Measurements from ENCODE around the gene NPEPL1.

NPEPL1 gene

DNA sequence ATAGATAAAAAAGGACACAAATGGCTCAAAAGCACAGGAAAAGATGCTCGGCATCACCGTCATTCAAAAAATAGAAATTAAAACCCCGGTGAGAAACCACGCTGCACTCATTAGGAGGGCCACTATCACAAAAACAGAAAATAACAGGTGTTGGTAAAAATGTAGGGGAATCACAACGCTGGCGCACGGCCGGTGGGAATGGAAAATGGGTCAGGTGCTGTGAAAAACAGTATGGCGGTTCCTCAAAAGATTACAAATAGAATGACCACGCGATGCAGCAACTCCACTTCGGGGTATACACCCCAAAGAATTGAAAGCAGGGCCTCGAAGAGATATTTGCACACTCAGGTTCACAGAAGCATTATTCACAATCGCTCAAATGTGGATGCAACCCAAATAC lies 28.3 kb downstream of the NPEPL1 start:
- 91% methylated on average over 14 of the region's 14 CpGs for WGBS
- Histone ChIP-seq H4K91ac (ENCODE audit: low read length) (no peak overlapping the region), H2BK120ac (ENCODE audit: low read depth, low read length) (no peak overlapping the region), H2AFZ (ENCODE audit: low read depth, low read length) (no peak overlapping the region), H2BK15ac (ENCODE audit: low read depth, poor library complexity, severe bottlenecking) (no peak overlapping the region), H2BK12ac (ENCODE audit: low read length in 2 of 2) (no peak overlapping the region), H3K4ac (ENCODE audit: low read depth in 1 of 2, low read length in 2 of 2) (no peak overlapping the region), H3K36me3 (ENCODE audit: control insufficient read depth in 1 of 2, insufficient read depth in 2 of 2, low read depth in 1 of 2, low read length in 2 of 2) (no peaks in the 10 kb centered on the region), H2BK5ac (ENCODE audit: low read depth, low read length, poor library complexity, severe bottlenecking) (no peak overlapping the region), H3K18ac (ENCODE audit: low read depth in 1 of 2, low read length in 2 of 2) (no peak overlapping the region), H3K14ac (ENCODE audit: low read length in 2 of 2) (no peak overlapping the region), H3K4me1 (ENCODE audit: control insufficient read depth, insufficient read depth, low read depth, low read length) (peaks cover 16% of the 10 kb centered on the region), H3K23ac (ENCODE audit: low read length in 2 of 2) (no peak overlapping the region), H3K27me3 (ENCODE audit: control insufficient read depth in 1 of 2, insufficient read depth in 1 of 2, low read length in 2 of 2) (peaks cover 34 to 44% of the 10 kb centered on the region in 2 experiments), H3K4me3 (ENCODE audit: insufficient read depth in 1 of 2, low read depth in 1 of 2, low read length in 2 of 2) (no peak overlapping the region), H4K8ac (ENCODE audit: low read length) (no peak overlapping the region), H3K79me1 (replicated peaks; ENCODE audit: low read length, poor library complexity, severe bottlenecking) (no peaks in the 10 kb centered on the region), H3K9ac (ENCODE audit: low read length) (no peak overlapping the region), H3K4me2 (ENCODE audit: low read length, poor library complexity, severe bottlenecking) (no peak overlapping the region), H3K9me3 (ENCODE audit: control insufficient read depth, low read length) (no peaks in the 10 kb centered on the region), H3K27ac (ENCODE audit: low read length, poor library complexity, severe bottlenecking) (no peak overlapping the region), H2AK5ac (ENCODE audit: low read length, severe bottlenecking) (no peak overlapping the region)
- DNase-seq = no peak

DNA sequence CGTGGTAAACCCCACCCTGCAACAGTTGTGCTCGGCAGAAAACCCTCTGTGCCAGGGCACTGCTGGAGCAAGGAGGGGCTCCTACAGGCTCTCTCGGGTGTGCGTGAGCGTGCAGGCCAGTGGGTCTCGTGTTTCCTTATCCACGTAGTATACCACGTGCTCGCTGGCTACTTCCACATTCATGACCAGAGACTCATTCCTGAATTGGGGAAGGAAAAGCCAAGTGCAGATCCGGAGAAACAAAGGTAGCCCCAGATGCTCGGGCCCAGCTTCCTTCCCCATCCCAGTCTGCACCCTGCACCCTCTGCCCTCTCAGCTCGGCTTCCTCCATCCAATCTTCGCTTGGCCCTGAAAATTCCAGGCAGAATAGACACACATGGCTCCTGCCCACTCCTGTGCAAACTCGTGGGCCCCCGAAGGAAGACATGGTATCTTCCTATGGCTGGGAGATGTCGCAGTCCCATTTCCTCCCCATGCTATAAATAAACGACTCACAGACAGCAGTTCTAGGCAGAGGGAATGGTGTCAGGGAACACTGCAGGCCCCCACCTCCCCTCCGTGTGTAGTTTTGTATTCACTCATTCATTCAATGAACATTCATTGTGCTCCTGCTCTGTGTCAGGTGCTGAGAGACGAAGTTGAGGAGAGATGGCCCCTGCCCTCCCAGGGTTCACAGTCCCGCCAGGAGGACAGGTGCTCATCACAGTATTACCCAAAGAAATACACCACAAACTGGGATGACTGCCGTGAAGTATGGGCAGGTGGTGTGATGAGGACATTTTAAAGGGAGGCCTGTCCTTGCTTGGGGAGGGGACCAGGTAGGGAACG lies 29.6 kb downstream of the NPEPL1 start:
- H3K36me3 ChIP-seq (ENCODE audit: control insufficient read depth in 1 of 2, insufficient read depth in 2 of 2, low read depth in 1 of 2, low read length in 2 of 2) = no peaks in the 10 kb centered on the region

DNA sequence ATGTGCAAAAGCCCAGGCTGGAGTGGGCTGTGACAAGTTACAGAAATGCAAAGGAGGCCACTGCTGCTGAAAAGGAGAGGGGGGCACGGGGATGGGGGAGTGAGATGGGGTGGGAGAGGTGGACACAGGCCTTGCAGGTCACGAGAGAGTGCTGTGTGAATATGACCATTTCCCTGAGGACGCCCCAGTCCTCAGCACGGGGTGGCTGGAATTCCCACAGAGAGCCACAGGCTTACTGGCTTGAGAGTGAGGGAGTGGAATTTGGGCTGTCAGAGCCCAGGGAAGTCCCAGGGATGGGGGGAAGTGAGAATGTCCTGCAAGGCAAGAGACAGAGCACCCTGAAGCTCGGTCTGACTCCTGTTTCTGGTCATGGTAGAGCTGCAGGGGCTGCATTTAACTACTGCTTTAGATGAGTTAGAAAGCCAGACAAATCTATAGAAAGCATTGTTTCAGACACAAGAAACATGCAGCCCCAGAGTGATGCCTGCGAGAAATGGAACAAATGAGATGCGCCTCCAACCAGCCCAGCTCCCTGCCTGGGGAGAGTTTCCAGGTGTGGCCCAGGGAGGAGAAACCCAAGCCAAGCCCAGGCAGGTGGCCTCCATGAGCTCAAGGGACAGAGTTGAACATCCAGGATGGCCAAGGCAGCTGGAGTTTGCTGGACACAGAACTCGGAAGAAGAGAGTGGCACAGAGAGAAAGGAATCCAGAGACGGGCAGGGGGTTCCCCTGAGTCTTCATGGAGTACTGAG lies 30.5 kb downstream of the NPEPL1 start:
- WGBS = 65% methylated on average over 9 of the region's 9 CpGs
- Histone ChIP-seq H3K23ac (ENCODE audit: low read length in 2 of 2) (no peak overlapping the region), H3K36me3 (ENCODE audit: control insufficient read depth in 1 of 2, insufficient read depth in 2 of 2, low read depth in 1 of 2, low read length in 2 of 2) (no peaks in the 10 kb centered on the region), H2BK12ac (ENCODE audit: low read length in 2 of 2) (no peak overlapping the region), H3K4me1 (ENCODE audit: control insufficient read depth, insufficient read depth, low read depth, low read length) (no peaks in the 10 kb centered on the region), H3K27ac (ENCODE audit: low read length, poor library complexity, severe bottlenecking) (no peak overlapping the region), H3K79me1 (replicated peaks; ENCODE audit: low read length, poor library complexity, severe bottlenecking) (no peaks in the 10 kb centered on the region), H4K91ac (ENCODE audit: low read length) (no peak overlapping the region), H2BK5ac (ENCODE audit: low read depth, low read length, poor library complexity, severe bottlenecking) (no peak overlapping the region), H2AK5ac (ENCODE audit: low read length, severe bottlenecking) (no peak overlapping the region), H2BK120ac (ENCODE audit: low read depth, low read length) (no peak overlapping the region), H2AFZ (ENCODE audit: low read depth, low read length) (no peak overlapping the region), H3K18ac (ENCODE audit: low read depth in 1 of 2, low read length in 2 of 2) (no peak overlapping the region), H3K9ac (ENCODE audit: low read length) (no peak overlapping the region), H3K9me3 (ENCODE audit: control insufficient read depth, low read length) (no peaks in the 10 kb centered on the region), H4K8ac (ENCODE audit: low read length) (no peak overlapping the region), H3K27me3 (ENCODE audit: control insufficient read depth in 1 of 2, insufficient read depth in 1 of 2, low read length in 2 of 2) (peaks cover 34 to 44% of the 10 kb centered on the region in 2 experiments), H2BK15ac (ENCODE audit: low read depth, poor library complexity, severe bottlenecking) (no peak overlapping the region), H3K4me3 (ENCODE audit: insufficient read depth in 1 of 2, low read depth in 1 of 2, low read length in 2 of 2) (no peak overlapping the region), H3K4ac (ENCODE audit: low read depth in 1 of 2, low read length in 2 of 2) (no peak overlapping the region), H3K14ac (ENCODE audit: low read length in 2 of 2) (no peak overlapping the region), H3K4me2 (ENCODE audit: low read length, poor library complexity, severe bottlenecking) (no peak overlapping the region)
- no peak for DNase-seq

More for the DNA sequence above, 29.6 kb downstream of the NPEPL1 start:
- H2AFZ ChIP-seq (ENCODE audit: low read depth, low read length) = no peak overlapping the region
- H3K9me3 ChIP-seq (ENCODE audit: control insufficient read depth, low read length) = no peaks in the 10 kb centered on the region
- no peak overlapping the region for H3K4me2 ChIP-seq (ENCODE audit: low read length, poor library complexity, severe bottlenecking)
- no peak overlapping the region for H3K4me3 ChIP-seq (ENCODE audit: insufficient read depth in 1 of 2, low read depth in 1 of 2, low read length in 2 of 2)
- peaks cover 6% of the 10 kb centered on the region for H3K4me1 ChIP-seq (ENCODE audit: control insufficient read depth, insufficient read depth, low read depth, low read length)
- no peak overlapping the region for H3K23ac ChIP-seq (ENCODE audit: low read length in 2 of 2)
- no peak overlapping the region for H2BK5ac ChIP-seq (ENCODE audit: low read depth, low read length, poor library complexity, severe bottlenecking)
- 76% methylated on average over 21 of the region's 22 CpGs for WGBS
- no peak overlapping the region for H4K8ac ChIP-seq (ENCODE audit: low read length)
- H2BK15ac ChIP-seq (ENCODE audit: low read depth, poor library complexity, severe bottlenecking) = no peak overlapping the region
- no peak overlapping the region for H2BK120ac ChIP-seq (ENCODE audit: low read depth, low read length)
- H3K79me1 ChIP-seq (replicated peaks; ENCODE audit: low read length, poor library complexity, severe bottlenecking) = no peaks in the 10 kb centered on the region
- no peak overlapping the region for H3K14ac ChIP-seq (ENCODE audit: low read length in 2 of 2)
- no peak overlapping the region for H3K27ac ChIP-seq (ENCODE audit: low read length, poor library complexity, severe bottlenecking)
- H3K27me3 ChIP-seq (ENCODE audit: control insufficient read depth in 1 of 2, insufficient read depth in 1 of 2, low read length in 2 of 2) = peaks cover 34 to 44% of the 10 kb centered on the region in 2 experiments
- H3K9ac ChIP-seq (ENCODE audit: low read length) = no peak overlapping the region
- H3K18ac ChIP-seq (ENCODE audit: low read depth in 1 of 2, low read length in 2 of 2) = no peak overlapping the region
- H2AK5ac ChIP-seq (ENCODE audit: low read length, severe bottlenecking) = no peak overlapping the region
- no peak overlapping the region for H3K4ac ChIP-seq (ENCODE audit: low read depth in 1 of 2, low read length in 2 of 2)
- no peak for DNase-seq
- H4K91ac ChIP-seq (ENCODE audit: low read length) = no peak overlapping the region
- H2BK12ac ChIP-seq (ENCODE audit: low read length in 2 of 2) = no peak overlapping the region

GRCh38 chr20:58723628-58723984 lies 31.0 kb downstream of the NPEPL1 start:
- H3K9ac ChIP-seq (ENCODE audit: low read length) = no peak overlapping the region
- 58% methylated on average over 3 of the region's 3 CpGs for WGBS
- H3K27ac ChIP-seq (ENCODE audit: low read length, poor library complexity, severe bottlenecking) = no peak overlapping the region

More at GRCh38 chr20:58723628-58723984, 31.0 kb downstream of the NPEPL1 start:
- Histone ChIP-seq H3K18ac (ENCODE audit: low read depth in 1 of 2, low read length in 2 of 2) (no peak overlapping the region), H2BK15ac (ENCODE audit: low read depth, poor library complexity, severe bottlenecking) (no peak overlapping the region), H4K91ac (ENCODE audit: low read length) (no peak overlapping the region), H2BK5ac (ENCODE audit: low read depth, low read length, poor library complexity, severe bottlenecking) (no peak overlapping the region), H3K36me3 (ENCODE audit: control insufficient read depth in 1 of 2, insufficient read depth in 2 of 2, low read depth in 1 of 2, low read length in 2 of 2) (no peaks in the 10 kb centered on the region), H2AK5ac (ENCODE audit: low read length, severe bottlenecking) (no peak overlapping the region), H4K8ac (ENCODE audit: low read length) (no peak overlapping the region), H3K23ac (ENCODE audit: low read length in 2 of 2) (no peak overlapping the region), H3K4me3 (ENCODE audit: insufficient read depth in 1 of 2, low read depth in 1 of 2, low read length in 2 of 2) (no peak overlapping the region), H3K79me1 (replicated peaks; ENCODE audit: low read length, poor library complexity, severe bottlenecking) (no peaks in the 10 kb centered on the region), H3K27me3 (ENCODE audit: control insufficient read depth in 1 of 2, insufficient read depth in 1 of 2, low read length in 2 of 2) (peaks cover 34 to 44% of the 10 kb centered on the region in 2 experiments), H3K9me3 (ENCODE audit: control insufficient read depth, low read length) (no peaks in the 10 kb centered on the region), H2BK12ac (ENCODE audit: low read length in 2 of 2) (no peak overlapping the region), H3K4me1 (ENCODE audit: control insufficient read depth, insufficient read depth, low read depth, low read length) (no peaks in the 10 kb centered on the region), H3K4ac (ENCODE audit: low read depth in 1 of 2, low read length in 2 of 2) (no peak overlapping the region), H2AFZ (ENCODE audit: low read depth, low read length) (no peak overlapping the region), H3K4me2 (ENCODE audit: low read length, poor library complexity, severe bottlenecking) (no peak overlapping the region), H2BK120ac (ENCODE audit: low read depth, low read length) (no peak overlapping the region), H3K14ac (ENCODE audit: low read length in 2 of 2) (no peak overlapping the region)
- DNase-seq = no peak

All from mesenchymal stem cell (in vitro differentiated cells and primary cell).